Ishikawa (cell line): Measurements from ENCODE around the gene PEX6.

Source experiments
- EGR1 ChIP-seq: IDR thresholded peaks from 2 replicates; pipeline ENCODE4 v1.6.1; 2012
- EP300 ChIP-seq: IDR thresholded peaks from 2 replicates; pipeline ENCODE4 v1.6.1; 2012; ENCODE audit warnings: borderline replicate concordance
- FOXM1 ChIP-seq: IDR thresholded peaks from 2 replicates; pipeline ENCODE4 v1.6.1; 2012; ENCODE audit warnings: low read depth, borderline replicate concordance
- MAX ChIP-seq: IDR thresholded peaks from 2 replicates; pipeline ENCODE4 v1.6.1; 2012
- NFIC ChIP-seq: IDR thresholded peaks from 2 replicates; pipeline ENCODE4 v1.6.1; 2012
- RAD21 ChIP-seq: IDR thresholded peaks from 2 replicates; pipeline ENCODE4 v1.6.1; 2012; ENCODE audit warnings: low read depth
- TAF1 ChIP-seq: IDR thresholded peaks from 2 replicates; pipeline ENCODE4 v1.6.1; 2012; ENCODE audit warnings: low read depth, mild to moderate bottlenecking
- TEAD4 ChIP-seq: IDR thresholded peaks from 2 replicates; pipeline ENCODE4 v1.6.1; 2012
- YY1 ChIP-seq: IDR thresholded peaks from 2 replicates; pipeline ENCODE4 v1.6.1; 2012; ENCODE audit warnings: low read depth
- ZBTB7A ChIP-seq: IDR thresholded peaks from 2 replicates; pipeline ENCODE4 v1.6.1; 2012; ENCODE audit warnings: low read depth
- TF ChIP-seq, protein P1 (sequence below): IDR thresholded peaks from 2 replicates; pipeline ENCODE4 v1.6.1; 2012; ENCODE audit warnings: low read depth, mild to moderate bottlenecking

GRCh38 chr6:43001843-43002242 lies 22.9 kb upstream of the PEX6 start:
- no peak for TF ChIP-seq NFIC
- TF ChIP-seq ZBTB7A: no peak
- TF ChIP-seq EGR1: no peak
- TF ChIP-seq, protein P1, sequence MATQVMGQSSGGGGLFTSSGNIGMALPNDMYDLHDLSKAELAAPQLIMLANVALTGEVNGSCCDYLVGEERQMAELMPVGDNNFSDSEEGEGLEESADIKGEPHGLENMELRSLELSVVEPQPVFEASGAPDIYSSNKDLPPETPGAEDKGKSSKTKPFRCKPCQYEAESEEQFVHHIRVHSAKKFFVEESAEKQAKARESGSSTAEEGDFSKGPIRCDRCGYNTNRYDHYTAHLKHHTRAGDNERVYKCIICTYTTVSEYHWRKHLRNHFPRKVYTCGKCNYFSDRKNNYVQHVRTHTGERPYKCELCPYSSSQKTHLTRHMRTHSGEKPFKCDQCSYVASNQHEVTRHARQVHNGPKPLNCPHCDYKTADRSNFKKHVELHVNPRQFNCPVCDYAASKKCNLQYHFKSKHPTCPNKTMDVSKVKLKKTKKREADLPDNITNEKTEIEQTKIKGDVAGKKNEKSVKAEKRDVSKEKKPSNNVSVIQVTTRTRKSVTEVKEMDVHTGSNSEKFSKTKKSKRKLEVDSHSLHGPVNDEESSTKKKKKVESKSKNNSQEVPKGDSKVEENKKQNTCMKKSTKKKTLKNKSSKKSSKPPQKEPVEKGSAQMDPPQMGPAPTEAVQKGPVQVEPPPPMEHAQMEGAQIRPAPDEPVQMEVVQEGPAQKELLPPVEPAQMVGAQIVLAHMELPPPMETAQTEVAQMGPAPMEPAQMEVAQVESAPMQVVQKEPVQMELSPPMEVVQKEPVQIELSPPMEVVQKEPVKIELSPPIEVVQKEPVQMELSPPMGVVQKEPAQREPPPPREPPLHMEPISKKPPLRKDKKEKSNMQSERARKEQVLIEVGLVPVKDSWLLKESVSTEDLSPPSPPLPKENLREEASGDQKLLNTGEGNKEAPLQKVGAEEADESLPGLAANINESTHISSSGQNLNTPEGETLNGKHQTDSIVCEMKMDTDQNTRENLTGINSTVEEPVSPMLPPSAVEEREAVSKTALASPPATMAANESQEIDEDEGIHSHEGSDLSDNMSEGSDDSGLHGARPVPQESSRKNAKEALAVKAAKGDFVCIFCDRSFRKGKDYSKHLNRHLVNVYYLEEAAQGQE: no peak
- no peak for TF ChIP-seq EP300
- no peak for TF ChIP-seq RAD21
- TF ChIP-seq YY1: no peak
- TF ChIP-seq FOXM1: no peak
- no peak for TF ChIP-seq TAF1
- no peak for TF ChIP-seq MAX
- no peak for TF ChIP-seq TEAD4
